Measurements from ENCODE around the gene CWC27.

GRCh38 chr5:64947801-64948200 is 179.1 kb downstream of the CWC27 start:
- no peak for TF ChIP-seq NR1H2 (CRISPR knock-in tag; IDR thresholded peaks at IDR 0.05)
- TF ChIP-seq CTCF (IDR thresholded peaks at IDR 0.05) = no peak
- no peak for TF ChIP-seq PRDM15 (CRISPR knock-in tag; IDR thresholded peaks at IDR 0.05)
- TF ChIP-seq NR2C2 (CRISPR knock-in tag; IDR thresholded peaks at IDR 0.05) = no peak

Measured in WTC11 (cell line).